Measurements from ENCODE around the gene MGRN1. TPM values are rescaled to one million over a fixed set of nuclear protein-coding genes. Genes with fewer than 3 reads are reported as not detected.

The MGRN1 gene
- total and polyA plus RNA-seq, 2 of the 13 experiments (the other 11 are each of a cell fraction or from before 2014, with no cell fraction given) = 11.9 to 12.6 TPM

GRCh38 chr16:4660454-4661007 lies 35.9 kb downstream of the MGRN1 start (continued):
- no peak for TF ChIP-seq ZBTB25 (CRISPR knock-in tag; IDR thresholded peaks at IDR 0.05)
- no peak for TF ChIP-seq ZNF160 (CRISPR knock-in tag; IDR thresholded peaks at IDR 0.05)
- TF ChIP-seq SAP130 (CRISPR knock-in tag; IDR thresholded peaks at IDR 0.05; ENCODE audit: low read depth) = peak; percentile 84
- no peak for TF ChIP-seq ZNF318 (CRISPR knock-in tag; IDR thresholded peaks at IDR 0.05)
- TF ChIP-seq ZNF720 (CRISPR knock-in tag; IDR thresholded peaks at IDR 0.05) = no peak
- TF ChIP-seq GFI1 (CRISPR knock-in tag; IDR thresholded peaks at IDR 0.05; ENCODE audit: borderline replicate concordance) = no peak
- TF ChIP-seq JDP2 (CRISPR knock-in tag; IDR thresholded peaks at IDR 0.05; ENCODE audit: borderline replicate concordance) = no peak
- no peak for TF ChIP-seq LBX2 (CRISPR knock-in tag; IDR thresholded peaks at IDR 0.05; ENCODE audit: borderline replicate concordance)
- no peak for TF ChIP-seq ZNF646 (CRISPR knock-in tag; IDR thresholded peaks at IDR 0.05)
- no peak; the same call in 1 of the 2 replicates for TF ChIP-seq SP4 (CRISPR knock-in tag; IDR thresholded peaks at IDR 0.05)
- TF ChIP-seq SAFB2 (CRISPR knock-in tag; IDR thresholded peaks at IDR 0.05; ENCODE audit: borderline replicate concordance, low read depth) = no peak
- 0 out of 4 replicates have a peak, but pooled peaks of 1 of the 2 experiments have one; percentile 5 for TF ChIP-seq EP300 (IDR thresholded peaks at IDR 0.05; ENCODE audit: low read depth in 2 of 2, low read length in 2 of 2)
- TF ChIP-seq EP300 (CRISPR knock-in tag; IDR thresholded peaks at IDR 0.05; ENCODE audit: borderline replicate concordance) = no peak

Measured in HepG2 (cell line).